Endothelial cell of umbilical vein (primary cell): ENCODE results near the gene DNAAF5.

ENCODE experiments used
- POLR2A ChIP-seq: IDR thresholded peaks from 2 replicates; pipeline ENCODE4 v1.6.1; 2012; ENCODE audit warnings: low read depth, mild to moderate bottlenecking, control low read depth, low read length
- TF ChIP-seq, protein P1 (sequence below), 2 donors: IDR thresholded peaks; 1 replicate in 1 of 2; 2 replicates in 1 of 2; pipeline ENCODE4 v1.5.1; 2011; ENCODE audit warnings: low read length in 2 of 2, mild to moderate bottlenecking in 2 of 2, moderate library complexity in 2 of 2, control low read depth in 1 of 2, inconsistent platforms in 1 of 2, low read depth in 1 of 2; ENCODE audit not compliant: insufficient read depth in 1 of 2; ENCODE audit errors: extremely low read depth in 1 of 2

DNA sequence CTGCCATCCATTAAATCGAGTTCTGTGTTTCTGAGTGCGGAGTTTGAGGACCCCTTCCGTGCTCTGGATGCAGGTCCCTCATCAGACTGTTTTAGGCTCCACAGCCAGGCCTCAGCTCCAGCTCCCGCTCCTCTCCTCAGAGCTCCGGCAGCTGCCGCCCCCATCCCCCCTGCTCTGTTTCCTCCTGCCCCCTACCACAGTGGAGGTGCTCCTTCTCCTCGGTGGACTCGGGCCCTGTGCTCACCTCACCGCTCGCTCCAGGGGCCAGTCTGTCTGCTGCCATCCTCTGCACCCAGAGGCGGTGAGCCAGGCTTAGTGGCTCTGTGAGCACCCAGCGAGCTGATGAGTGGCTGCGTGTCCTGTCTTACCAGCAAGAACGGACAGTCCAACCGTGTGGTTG is 21.9 kb downstream of the DNAAF5 start:
- TF ChIP-seq, protein P1, sequence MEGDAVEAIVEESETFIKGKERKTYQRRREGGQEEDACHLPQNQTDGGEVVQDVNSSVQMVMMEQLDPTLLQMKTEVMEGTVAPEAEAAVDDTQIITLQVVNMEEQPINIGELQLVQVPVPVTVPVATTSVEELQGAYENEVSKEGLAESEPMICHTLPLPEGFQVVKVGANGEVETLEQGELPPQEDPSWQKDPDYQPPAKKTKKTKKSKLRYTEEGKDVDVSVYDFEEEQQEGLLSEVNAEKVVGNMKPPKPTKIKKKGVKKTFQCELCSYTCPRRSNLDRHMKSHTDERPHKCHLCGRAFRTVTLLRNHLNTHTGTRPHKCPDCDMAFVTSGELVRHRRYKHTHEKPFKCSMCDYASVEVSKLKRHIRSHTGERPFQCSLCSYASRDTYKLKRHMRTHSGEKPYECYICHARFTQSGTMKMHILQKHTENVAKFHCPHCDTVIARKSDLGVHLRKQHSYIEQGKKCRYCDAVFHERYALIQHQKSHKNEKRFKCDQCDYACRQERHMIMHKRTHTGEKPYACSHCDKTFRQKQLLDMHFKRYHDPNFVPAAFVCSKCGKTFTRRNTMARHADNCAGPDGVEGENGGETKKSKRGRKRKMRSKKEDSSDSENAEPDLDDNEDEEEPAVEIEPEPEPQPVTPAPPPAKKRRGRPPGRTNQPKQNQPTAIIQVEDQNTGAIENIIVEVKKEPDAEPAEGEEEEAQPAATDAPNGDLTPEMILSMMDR (IDR thresholded peaks at IDR 0.05; ENCODE audit: extremely low read depth in 1 of 2, insufficient read depth in 1 of 2, low read depth in 1 of 2, low read length in 2 of 2) = no peak
- no peak for TF ChIP-seq POLR2A
